GM12878 (cell line): Measurements from ENCODE around the gene MYCBP. TPM values are rescaled to one million over a fixed set of nuclear protein-coding genes. Genes with fewer than 3 reads are reported as not detected.

Experiments used
- ATAC-seq: fragments of 200-7000 bp; cut with Tn5 transposase; 3 replicates; pipeline ENCODE4 v1.9.1; 2020; ENCODE audit warnings: mild to moderate bottlenecking, moderate library complexity
- BruUV-seq: library from RNA; stranded (reverse); fragments of 400-500 nt; replicated peaks from 2 replicates; lab custom pipeline; 2021; lab: Mats Ljungman, UMichigan
- CTCF ChIA-PET: fragments of 300-600 bp; sonication (Branson Sonifier 250); formaldehyde crosslinking; extraction: SDS; loops from one replicate; lab custom pipeline; 2021; ENCODE audit warnings: inconsistent platforms; lab: Yijun Ruan, JAX
- POLR2A ChIA-PET: fragments of 350-600 bp; formaldehyde crosslinking; extraction: SDS; loops from one replicate; lab custom pipeline; 2021; ENCODE audit warnings: inconsistent platforms; lab: Charles Lee
- RAD21 ChIA-PET: fragments of 300-600 bp; sonication (Branson Sonifier 250); formaldehyde crosslinking; loops from one replicate; lab custom pipeline; 2023; ENCODE audit warnings: antibody characterized with exemption; ENCODE audit not compliant: unreplicated experiment; lab: Charles Lee
- SMC1A ChIA-PET: fragments of 300-600 bp; sonication (Branson Sonifier 250); formaldehyde crosslinking; loops from one replicate; lab custom pipeline; 2023; ENCODE audit not compliant: unreplicated experiment, uncharacterized antibody; lab: Charles Lee
- DNase-seq: peaks from one replicate; pipeline ENCODE4 v3.0.0-alpha.2; 2011; ENCODE audit warnings: low read depth, low spot score
- FAIRE-seq: peaks from 3 replicates; lab custom pipeline; 2011; peaks lifted over from hg19 to GRCh38; lab: Jason Lieb, UNC
- H2AFZ ChIP-seq: 2 replicates; pipeline ENCODE4 v1.6.0; 2011; ENCODE audit warnings: low read depth, low read length, control low read depth; ENCODE audit not compliant: control insufficient read depth
- H3K27ac ChIP-seq: 2 replicates; pipeline ENCODE4 v1.5.1; 2011; ENCODE audit warnings: control low read depth; ENCODE audit not compliant: control insufficient read depth, insufficient read depth
- H3K27me3 ChIP-seq, 2 experiments: replicated peaks in 1 of 2; 2 replicates each; pipeline versions ENCODE4 v1.6.0 to v1.6.1; 2011; ENCODE audit warnings: low read length in 1 of 2; ENCODE audit not compliant: control insufficient read depth in 2 of 2, insufficient read depth in 2 of 2
- H3K36me3 ChIP-seq, 2 experiments: 2 replicates each; pipeline ENCODE4 v1.5.1; 2011; ENCODE audit warnings: low read length in 1 of 2; ENCODE audit not compliant: control insufficient read depth in 2 of 2, insufficient read depth in 2 of 2
- H3K4me1 ChIP-seq: 2 replicates; pipeline ENCODE4 v1.6.1; 2011; ENCODE audit warnings: mild to moderate bottlenecking, low read length, moderate library complexity, mixed read lengths; ENCODE audit not compliant: control insufficient read depth, insufficient read depth
- H3K4me2 ChIP-seq: 2 replicates; pipeline ENCODE4 v1.6.0; 2011; ENCODE audit warnings: control low read depth; ENCODE audit not compliant: control insufficient read depth, insufficient read depth
- H3K4me3 ChIP-seq: fragments of 200-600 bp; sonication (generic); 2 replicates; pipeline ENCODE4 v1.5.1; 2016
- H3K79me2 ChIP-seq: 2 replicates; pipeline ENCODE4 v1.6.0; 2011; ENCODE audit warnings: low read length; ENCODE audit not compliant: control insufficient read depth, insufficient read depth
- H3K9ac ChIP-seq: 2 replicates; pipeline ENCODE4 v1.8.0; 2011; ENCODE audit warnings: low read length, control low read depth, mixed read lengths; ENCODE audit not compliant: control insufficient read depth, insufficient read depth
- H3K9me3 ChIP-seq: replicated peaks from 3 replicates; pipeline ENCODE4 v1.5.1; 2011; ENCODE audit warnings: mild to moderate bottlenecking, low read length; ENCODE audit not compliant: control insufficient read depth, insufficient read depth
- H4K20me1 ChIP-seq: 2 replicates; pipeline ENCODE4 v1.6.0; 2011; ENCODE audit not compliant: control insufficient read depth, insufficient read depth
- BACH1 ChIP-seq: fragments of 450-650 bp; IDR thresholded peaks from 2 replicates; pipeline ENCODE4 v1.6.1; 2017; ENCODE audit warnings: mild to moderate bottlenecking, borderline replicate concordance
- CEBPB ChIP-seq, 2 experiments: fragments of 150-350 bp in 1 of 2; IDR thresholded peaks; 2 replicates each; pipeline ENCODE4 v1.6.1; 2012 to 2014; ENCODE audit warnings: low read depth in 2 of 2, low read length in 2 of 2, borderline replicate concordance in 1 of 2, inconsistent platforms in 1 of 2
- E2F8 ChIP-seq: fragments of 450-650 bp; IDR thresholded peaks from 2 replicates; pipeline ENCODE4 v1.6.1; 2018; ENCODE audit warnings: mild to moderate bottlenecking, low read depth, moderate library complexity; ENCODE audit not compliant: partially characterized antibody
- EGR1 ChIP-seq, 2 experiments: IDR thresholded peaks; 1 replicate in 1 of 2; 2 replicates in 1 of 2; pipeline ENCODE4 v1.6.1; 2011 to 2012; ENCODE audit warnings: low read depth in 2 of 2, low read length in 2 of 2, borderline replicate concordance in 1 of 2, mild to moderate bottlenecking in 1 of 2, moderate library complexity in 1 of 2
- EP300 ChIP-seq, 2 experiments: fragments of 150-350 bp in 1 of 2; IDR thresholded peaks; 2 replicates each; pipeline ENCODE4 v1.6.1; 2011 to 2012; ENCODE audit warnings: low read depth in 2 of 2, low read length in 2 of 2, borderline replicate concordance in 1 of 2, improper control_type of control experiment in 1 of 2, inconsistent platforms in 1 of 2; ENCODE audit not compliant: control insufficient read depth in 1 of 2
- MTA3 ChIP-seq: IDR thresholded peaks from 2 replicates; pipeline ENCODE4 v1.6.1; 2012; ENCODE audit warnings: low read length, inconsistent platforms, borderline replicate concordance
- PKNOX1 ChIP-seq: fragments of 450-650 bp; IDR thresholded peaks from 2 replicates; pipeline ENCODE4 v1.6.1; 2016; ENCODE audit warnings: mild to moderate bottlenecking
- RAD21 ChIP-seq: IDR thresholded peaks from 2 replicates; pipeline ENCODE4 v1.6.1; 2011; ENCODE audit warnings: mild to moderate bottlenecking, low read depth, low read length, moderate library complexity; ENCODE audit not compliant: insufficient read depth
- TCF3 ChIP-seq: IDR thresholded peaks from 2 replicates; pipeline ENCODE4 v1.6.1; 2012; ENCODE audit warnings: low read depth, mild to moderate bottlenecking, low read length, borderline replicate concordance; ENCODE audit not compliant: insufficient read depth
- YY1 ChIP-seq: IDR thresholded peaks from 2 replicates; pipeline ENCODE4 v1.6.1; 2011; ENCODE audit warnings: low read depth, mild to moderate bottlenecking, low read length
- WGBS: methylation state at CpG from one replicate; pipeline ENCODE4 v1.1.6; 2016; ENCODE audit warnings: low lambda C conversion rate; ENCODE audit not compliant: insufficient replicate concordance, insufficient coverage; ENCODE audit errors: missing lambda C conversion rate; 5-methylcytosine and 5-hydroxymethylcytosine counted together
- in situ Hi-C: fragments of 300-500 bp; cut with MboI; formaldehyde crosslinking; loops from 9 replicates; pipeline ENCODE4 v1.14.3; 2018; ENCODE audit warnings: mixed read lengths
- intact Hi-C: fragments of 100-400 bp; cut with micrococcal nuclease; formaldehyde crosslinking; loops from one replicate; pipeline ENCODE4 v1.14.2; 2022; ENCODE audit not compliant: unreplicated experiment
- polyA plus RNA-seq, 11 experiments: library from polyadenylated mRNA; depleted of rRNA in 4 of 11; unstranded in 6 of 11; stranded (reverse) in 5 of 11; fragments of >200 nt; fragmentation: Nextera tagmentation in 4 of 11; fragmentation: Illumina TruSeq in 1 of 11; extraction: Ambion mirVana in 4 of 11; extraction: Trizol in 1 of 11; gene quantifications; 1 replicate in 1 of 11; 2 replicates in 10 of 11; pipeline versions ENCODE4 v1.2.1 to v1.2.3, GENCODE V29; 2011 to 2016; ENCODE audit warnings: inconsistent platforms in 2 of 11, missing spikeins in 2 of 11, low read depth in 1 of 11
- total RNA-seq, 4 experiments: library from RNA; depleted of rRNA in 3 of 4; stranded (reverse); fragments of >200 nt in 3 of 4; fragmentation: Illumina TruSeq in 1 of 4; extraction: Trizol in 1 of 4; gene quantifications; 2 replicates each; pipeline versions ENCODE4 v1.2.1 to v1.2.3, GENCODE V29; 2013 to 2021
- TF ChIP-seq, protein P1 (sequence below): fragments of 450-650 bp; IDR thresholded peaks from 2 replicates; pipeline ENCODE4 v1.6.1; 2017; ENCODE audit warnings: mild to moderate bottlenecking, moderate library complexity

The MYCBP gene
- total and polyA plus RNA-seq, 10 of the 15 experiments (the other 5 are each of a cell fraction or from before 2014, with no cell fraction given) = 26.1 to 210 (median 43.1) TPM

DNA sequence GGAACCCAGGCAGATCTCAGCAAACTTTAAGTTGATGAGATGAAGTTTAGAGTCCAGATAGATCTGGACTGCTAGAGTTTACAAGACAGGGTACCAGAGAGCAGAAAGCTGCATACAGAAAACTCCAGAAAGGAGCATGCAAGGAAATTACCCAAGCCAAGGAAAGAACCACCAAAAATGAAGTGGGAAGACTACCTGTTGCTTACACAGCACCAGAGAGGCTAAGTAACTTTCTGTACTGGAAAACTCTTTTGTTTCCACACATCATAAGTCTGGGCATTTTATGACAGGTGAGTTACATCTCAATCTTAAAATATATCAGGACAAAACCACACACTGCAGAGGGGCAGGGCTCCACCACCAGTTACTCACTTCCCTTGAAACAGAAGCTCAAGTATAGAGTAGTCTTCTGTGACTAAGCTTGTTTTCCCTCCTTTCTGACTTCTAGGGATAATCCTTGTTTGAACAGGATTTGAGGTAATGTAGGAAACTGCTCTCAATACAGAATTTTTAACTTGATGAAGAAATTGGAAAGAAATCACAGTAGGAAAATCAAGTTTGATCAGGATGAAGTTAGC is 25.6 kb upstream of the MYCBP start (continued):
- TF ChIP-seq E2F8 = no peak
- no peak for TF ChIP-seq TCF3
- no peak for TF ChIP-seq EGR1 (IDR thresholded peaks at IDR 0.05; ENCODE audit: borderline replicate concordance in 1 of 2, low read depth in 2 of 2, low read length in 2 of 2)
- no peak for TF ChIP-seq YY1
- TF ChIP-seq RAD21 = no peak

- WGBS = 77% methylated on average over 2 of the region's 2 CpGs
- no peak overlapping the region for H3K9ac ChIP-seq
- no peaks in the 10 kb centered on the region for H3K27me3 ChIP-seq
- no TSS peak for BruUV-seq
- no peak overlapping the region for H3K4me2 ChIP-seq
- no peak overlapping the region for H3K4me3 ChIP-seq
- POLR2A ChIA-PET = no interaction called here
- no peaks in the 10 kb centered on the region for H4K20me1 ChIP-seq
- no peaks in the 10 kb centered on the region for H3K36me3 ChIP-seq
- no peak for ATAC-seq
- SMC1A ChIA-PET = no interaction called here
- no peak overlapping the region for H2AFZ ChIP-seq
- DNase-seq = no peak
- intact Hi-C loops = no loop called here
- no peaks in the 10 kb centered on the region for H3K9me3 ChIP-seq
- RAD21 ChIA-PET = interaction anchor here (0.7 kb wide), 1 partner anchor 196 kb away, joined by 4 read pairs; no protein-coding TSS in a partner anchor
- in situ Hi-C loops = no loop called here
- H3K4me1 ChIP-seq = no peaks in the 10 kb centered on the region
- no peaks in the 10 kb centered on the region for H3K79me2 ChIP-seq
- FAIRE-seq = no peak
- CTCF ChIA-PET = no interaction called here
- H3K27ac ChIP-seq = no peak overlapping the region
- TF ChIP-seq, protein P1, sequence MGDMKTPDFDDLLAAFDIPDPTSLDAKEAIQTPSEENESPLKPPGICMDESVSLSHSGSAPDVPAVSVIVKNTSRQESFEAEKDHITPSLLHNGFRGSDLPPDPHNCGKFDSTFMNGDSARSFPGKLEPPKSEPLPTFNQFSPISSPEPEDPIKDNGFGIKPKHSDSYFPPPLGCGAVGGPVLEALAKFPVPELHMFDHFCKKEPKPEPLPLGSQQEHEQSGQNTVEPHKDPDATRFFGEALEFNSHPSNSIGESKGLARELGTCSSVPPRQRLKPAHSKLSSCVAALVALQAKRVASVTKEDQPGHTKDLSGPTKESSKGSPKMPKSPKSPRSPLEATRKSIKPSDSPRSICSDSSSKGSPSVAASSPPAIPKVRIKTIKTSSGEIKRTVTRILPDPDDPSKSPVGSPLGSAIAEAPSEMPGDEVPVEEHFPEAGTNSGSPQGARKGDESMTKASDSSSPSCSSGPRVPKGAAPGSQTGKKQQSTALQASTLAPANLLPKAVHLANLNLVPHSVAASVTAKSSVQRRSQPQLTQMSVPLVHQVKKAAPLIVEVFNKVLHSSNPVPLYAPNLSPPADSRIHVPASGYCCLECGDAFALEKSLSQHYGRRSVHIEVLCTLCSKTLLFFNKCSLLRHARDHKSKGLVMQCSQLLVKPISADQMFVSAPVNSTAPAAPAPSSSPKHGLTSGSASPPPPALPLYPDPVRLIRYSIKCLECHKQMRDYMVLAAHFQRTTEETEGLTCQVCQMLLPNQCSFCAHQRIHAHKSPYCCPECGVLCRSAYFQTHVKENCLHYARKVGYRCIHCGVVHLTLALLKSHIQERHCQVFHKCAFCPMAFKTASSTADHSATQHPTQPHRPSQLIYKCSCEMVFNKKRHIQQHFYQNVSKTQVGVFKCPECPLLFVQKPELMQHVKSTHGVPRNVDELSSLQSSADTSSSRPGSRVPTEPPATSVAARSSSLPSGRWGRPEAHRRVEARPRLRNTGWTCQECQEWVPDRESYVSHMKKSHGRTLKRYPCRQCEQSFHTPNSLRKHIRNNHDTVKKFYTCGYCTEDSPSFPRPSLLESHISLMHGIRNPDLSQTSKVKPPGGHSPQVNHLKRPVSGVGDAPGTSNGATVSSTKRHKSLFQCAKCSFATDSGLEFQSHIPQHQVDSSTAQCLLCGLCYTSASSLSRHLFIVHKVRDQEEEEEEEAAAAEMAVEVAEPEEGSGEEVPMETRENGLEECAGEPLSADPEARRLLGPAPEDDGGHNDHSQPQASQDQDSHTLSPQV = no peak
- TF ChIP-seq PKNOX1 = no peak
- no peak for TF ChIP-seq EP300 (IDR thresholded peaks at IDR 0.05; ENCODE audit: borderline replicate concordance in 1 of 2, control insufficient read depth in 1 of 2, low read depth in 2 of 2, low read length in 2 of 2)
- no peak for TF ChIP-seq MTA3
- TF ChIP-seq BACH1 = no peak
- TF ChIP-seq CEBPB (IDR thresholded peaks at IDR 0.05; ENCODE audit: borderline replicate concordance in 1 of 2, low read depth in 2 of 2, low read length in 2 of 2) = no peak
Measured at GRCh38 chr1:38896169-38896568, 23.0 kb upstream of the MYCBP start.
